Posterior vena cava (tissue), 2 donors: ENCODE measurements around the gene NRSN2. TPM values are rescaled to one million over a fixed set of nuclear protein-coding genes. Genes with fewer than 3 reads are reported as not detected.

Experiments
- total RNA-seq, 2 donors: library from RNA; stranded (reverse); fragmentation: NEBNext Ultra II Directional; extraction: Animal tissue kit (Norgen Biotek cat#: 25700); gene quantifications; one replicate each; pipeline ENCODE4 v1.2.1, GENCODE V29; 2021
- donor health status: DM: yes; HTN: yes; CAD: no.
- donor health status: DM: yes; HTN: yes; CAD: no.

Gene NRSN2
- total RNA-seq, 2 donors from 2014 or later = 44.2 to 51.0 TPM

Other genes starting within 250 kb of the NRSN2 start
- gene DEFB126, start 204.5 kb upstream of the NRSN2 start, total RNA-seq = not detected
- gene DEFB127, start 189.7 kb upstream of the NRSN2 start, total RNA-seq = not detected
- gene DEFB128, start 157.4 kb upstream of the NRSN2 start, total RNA-seq = not detected
- gene DEFB129, start 119.9 kb upstream of the NRSN2 start, total RNA-seq = not detected
- not detected for gene DEFB132, start 89.4 kb upstream of the NRSN2 start, total RNA-seq
- gene C20orf96, start 56.4 kb upstream of the NRSN2 start, total RNA-seq = 1 to 10 TPM; 4.3 to 4.5 TPM
- 10 to 100 TPM; 10.1 to 10.9 TPM for gene ZCCHC3, start 49.5 kb upstream of the NRSN2 start, total RNA-seq
- 1 to 10 TPM; 6.6 to 9.5 TPM for gene SOX12, start 21.6 kb upstream of the NRSN2 start, total RNA-seq
- 10 to 100 TPM in 1 of 2 donors, 1 to 10 TPM in 1; 7.8 to 12.6 TPM for gene TRIB3, start 33.6 kb downstream of the NRSN2 start, total RNA-seq
- 10 to 100 TPM; 46.7 to 54.4 TPM for gene RBCK1, start 61.2 kb downstream of the NRSN2 start, total RNA-seq
- 10 to 100 TPM; 28.7 to 33.0 TPM for gene TBC1D20, start 115.4 kb downstream of the NRSN2 start, total RNA-seq
- 10 to 100 TPM; 71.4 to 74.8 TPM for gene CSNK2A1, start 196.7 kb downstream of the NRSN2 start, total RNA-seq